Activated CD8-positive, alpha-beta T cell treated with anti-CD3 and anti-CD28 coated beads for 36 hours (primary cell): ENCODE measurements around the gene RBM47. TPM values are rescaled to one million over a fixed set of nuclear protein-coding genes. Genes with fewer than 3 reads are reported as not detected.
"Not testable (repeated sequence)": the region's sequence is repeated elsewhere in the genome, so short reads cannot be mapped to it uniquely, and the experiment has no call there.

Experiments used
- ATAC-seq: fragments of 200-7000 bp; cut with Tn5 transposase; one replicate; pipeline ENCODE4 v1.10.0; 2021; ENCODE audit warnings: mild to moderate bottlenecking, moderate library complexity
- CTCF ChIA-PET: fragments of 350-600 bp; sonication (Branson Sonifier 250); formaldehyde crosslinking; loops from one replicate; lab custom pipeline; 2021; ENCODE audit warnings: antibody characterized with exemption; lab: Charles Lee
- POLR2A ChIA-PET: fragments of 350-600 bp; sonication (Branson Sonifier 250); formaldehyde crosslinking; loops from one replicate; lab custom pipeline; 2021; ENCODE audit warnings: antibody characterized with exemption; lab: Charles Lee
- DNase-seq: peaks from one replicate; pipeline ENCODE4 v3.0.0-alpha.2; 2020
- H3K27ac Mint-ChIP-seq: one replicate; pipeline ENCODE4 v1.8.0; 2021; ENCODE audit warnings: mild to moderate bottlenecking, mixed read lengths
- H3K27me3 Mint-ChIP-seq: one replicate; pipeline ENCODE4 v1.8.0; 2021; ENCODE audit warnings: mixed read lengths
- H3K36me3 Mint-ChIP-seq: one replicate; pipeline ENCODE4 v1.8.0; 2021; ENCODE audit warnings: low read depth, mixed read lengths
- H3K4me1 Mint-ChIP-seq: one replicate; pipeline ENCODE4 v1.8.0; 2021; ENCODE audit warnings: low read depth, mixed read lengths
- H3K4me3 Mint-ChIP-seq: one replicate; pipeline ENCODE4 v1.8.0; 2021; ENCODE audit warnings: mild to moderate bottlenecking, moderate library complexity, mixed read lengths
- H3K9me3 Mint-ChIP-seq: one replicate; pipeline ENCODE4 v1.8.0; 2021; ENCODE audit warnings: mixed read lengths
- intact Hi-C: fragments of 100-400 bp; cut with micrococcal nuclease; formaldehyde crosslinking; loops from one replicate; pipeline ENCODE4 v1.10.0; 2022
- total RNA-seq, 2 experiments: library from RNA; stranded (reverse); gene quantifications; one replicate each; pipeline ENCODE4 v1.2.3, GENCODE V29; 2021
- TF ChIP-seq, protein P1 (sequence below): fragments of 200-600 bp; IDR thresholded peaks from one replicate; pipeline ENCODE4 v1.8.0; 2022; ENCODE audit warnings: antibody characterized with exemption, mild to moderate bottlenecking

Gene RBM47
- total RNA-seq, 2 experiments from 2014 or later, result 0.13 to 0.74 TPM

GRCh38 chr4:40552536-40552935, 77.1 kb downstream of the RBM47 start:
- no peak for DNase-seq
- no peak overlapping the region for H3K27ac Mint-ChIP-seq
- no peaks in the 10 kb centered on the region for H3K27me3 Mint-ChIP-seq
- ChIA-PET POLR2A (interaction anchor here (1.5 kb wide), 1 partner anchor 10 kb away, joined by 3 read pairs; no protein-coding TSS in a partner anchor), CTCF (no interaction called here)
- ATAC-seq, result no peak
- intact Hi-C loops, result loop anchor here (10.0 kb wide), 1 partner anchor 162 kb away; no protein-coding TSS in a partner anchor
- H3K4me1 Mint-ChIP-seq, result peaks cover 19% of the 10 kb centered on the region
- H3K4me3 Mint-ChIP-seq, result no peak overlapping the region
- no peaks in the 10 kb centered on the region for H3K36me3 Mint-ChIP-seq
- H3K9me3 Mint-ChIP-seq, result no peaks in the 10 kb centered on the region
- TF ChIP-seq, protein P1, sequence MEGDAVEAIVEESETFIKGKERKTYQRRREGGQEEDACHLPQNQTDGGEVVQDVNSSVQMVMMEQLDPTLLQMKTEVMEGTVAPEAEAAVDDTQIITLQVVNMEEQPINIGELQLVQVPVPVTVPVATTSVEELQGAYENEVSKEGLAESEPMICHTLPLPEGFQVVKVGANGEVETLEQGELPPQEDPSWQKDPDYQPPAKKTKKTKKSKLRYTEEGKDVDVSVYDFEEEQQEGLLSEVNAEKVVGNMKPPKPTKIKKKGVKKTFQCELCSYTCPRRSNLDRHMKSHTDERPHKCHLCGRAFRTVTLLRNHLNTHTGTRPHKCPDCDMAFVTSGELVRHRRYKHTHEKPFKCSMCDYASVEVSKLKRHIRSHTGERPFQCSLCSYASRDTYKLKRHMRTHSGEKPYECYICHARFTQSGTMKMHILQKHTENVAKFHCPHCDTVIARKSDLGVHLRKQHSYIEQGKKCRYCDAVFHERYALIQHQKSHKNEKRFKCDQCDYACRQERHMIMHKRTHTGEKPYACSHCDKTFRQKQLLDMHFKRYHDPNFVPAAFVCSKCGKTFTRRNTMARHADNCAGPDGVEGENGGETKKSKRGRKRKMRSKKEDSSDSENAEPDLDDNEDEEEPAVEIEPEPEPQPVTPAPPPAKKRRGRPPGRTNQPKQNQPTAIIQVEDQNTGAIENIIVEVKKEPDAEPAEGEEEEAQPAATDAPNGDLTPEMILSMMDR, result no peak

GRCh38 chr4:40551568-40552136, 78.0 kb downstream of the RBM47 start:
- H3K9me3 Mint-ChIP-seq, H3K36me3 Mint-ChIP-seq, H3K27me3 Mint-ChIP-seq: not testable (repeated sequence)
- CTCF ChIA-PET, result interaction anchor here (1.1 to 1.9 kb wide), 3 partner anchors 12 to 309 kb away, joined by 4 to 5 read pairs (median 5); no protein-coding TSS in a partner anchor
- peak; percentile 59 for DNase-seq
- peak; percentile 61 for ATAC-seq
- H3K4me3 Mint-ChIP-seq, result peak overlapping the region; percentile 59
- intact Hi-C loops, result loop anchor here (10.0 kb wide), 1 partner anchor 163 kb away; no protein-coding TSS in a partner anchor
- peaks cover 19% of the 10 kb centered on the region for H3K4me1 Mint-ChIP-seq
- H3K27ac Mint-ChIP-seq, result peak overlapping the region; percentile 63
- POLR2A ChIA-PET, result interaction anchor here (1.5 kb wide), 1 partner anchor 9 kb away, joined by 3 read pairs; no protein-coding TSS in a partner anchor

GRCh38 chr4:40550948-40551462, 78.7 kb downstream of the RBM47 start:
- H3K9me3 Mint-ChIP-seq, result no peaks in the 10 kb centered on the region
- ATAC-seq (peak; percentile 77), DNase-seq (peak; percentile 32)
- peak overlapping the region; percentile 63 for H3K27ac Mint-ChIP-seq
- ChIA-PET POLR2A (interaction anchor here (1.5 kb wide), 1 partner anchor 8 kb away, joined by 3 read pairs; no protein-coding TSS in a partner anchor), CTCF (interaction anchor here (1.1 to 1.9 kb wide), 3 partner anchors 13 to 309 kb away, joined by 4 to 5 read pairs (median 5); no protein-coding TSS in a partner anchor)
- no peaks in the 10 kb centered on the region for H3K36me3 Mint-ChIP-seq
- TF ChIP-seq, protein P1, result peak; percentile 34
- H3K4me3 Mint-ChIP-seq, result peak overlapping the region; percentile 59
- H3K27me3 Mint-ChIP-seq, result no peaks in the 10 kb centered on the region
- intact Hi-C loops, result loop anchor here (10.0 kb wide), 1 partner anchor 164 kb away; no protein-coding TSS in a partner anchor
- H3K4me1 Mint-ChIP-seq, result peaks cover 19% of the 10 kb centered on the region

GRCh38 chr4:40550196-40550595, 79.5 kb downstream of the RBM47 start:
- POLR2A ChIA-PET, result interaction anchor here (0.7 kb wide), 1 partner anchor 15 kb away, joined by 3 read pairs; no protein-coding TSS in a partner anchor
- intact Hi-C loops, result loop anchor here (10.0 kb wide), 1 partner anchor 165 kb away; no protein-coding TSS in a partner anchor
- CTCF ChIA-PET, result interaction anchor here (1.1 to 1.9 kb wide), 3 partner anchors 14 to 308 kb away, joined by 4 to 5 read pairs (median 5); no protein-coding TSS in a partner anchor
- peaks cover 19% of the 10 kb centered on the region for H3K4me1 Mint-ChIP-seq
- no peaks in the 10 kb centered on the region for H3K9me3 Mint-ChIP-seq
- ATAC-seq (no peak), DNase-seq (no peak)
- H3K27me3 Mint-ChIP-seq, result no peaks in the 10 kb centered on the region
- no peak overlapping the region for H3K4me3 Mint-ChIP-seq
- no peak overlapping the region for H3K27ac Mint-ChIP-seq
- no peaks in the 10 kb centered on the region for H3K36me3 Mint-ChIP-seq
- TF ChIP-seq, protein P1, result no peak

- Mint-ChIP-seq H3K36me3 (no peaks in the 10 kb centered on the region), H3K27ac (no peak overlapping the region), H3K27me3 (no peaks in the 10 kb centered on the region), H3K4me3 (no peak overlapping the region), H3K9me3 (no peaks in the 10 kb centered on the region), H3K4me1 (peaks cover 19% of the 10 kb centered on the region)
- ATAC-seq (no peak), DNase-seq (no peak)
- ChIA-PET CTCF (no interaction called here), POLR2A (interaction anchor here (0.7 kb wide), 1 partner anchor 28 kb away, joined by 3 read pairs; no protein-coding TSS in a partner anchor)
- TF ChIP-seq, protein P1, result no peak
- intact Hi-C loops, result no loop called here
Measured at GRCh38 chr4:40548256-40548655, 81.4 kb downstream of the RBM47 start.
